WTC11 (cell line): Measurements from ENCODE around the gene SULT1A2.
"Not testable (repeated sequence)": the region's sequence is repeated elsewhere in the genome, so short reads cannot be mapped to it uniquely, and the experiment has no call there.

Experiments used
- CREB1 ChIP-seq: sonication (generic); formaldehyde crosslinking; IDR thresholded peaks from 2 replicates; pipeline ENCODE4 v1.8.0; 2023; ENCODE audit warnings: mild to moderate bottlenecking, missing genetic modification reagents
- CTCF ChIP-seq: fragments of 200-600 bp; IDR thresholded peaks from 2 replicates; pipeline ENCODE4 v1.8.0; 2022; ENCODE audit warnings: antibody characterized with exemption
- FOXP1 ChIP-seq: sonication (generic); formaldehyde crosslinking; IDR thresholded peaks from 2 replicates; pipeline ENCODE4 v1.8.0; 2022; ENCODE audit warnings: missing genetic modification reagents, mild to moderate bottlenecking, moderate library complexity, borderline replicate concordance
- IRF2 ChIP-seq: sonication (generic); formaldehyde crosslinking; IDR thresholded peaks from 2 replicates; pipeline ENCODE4 v1.8.0; 2022; ENCODE audit warnings: low read depth, missing genetic modification reagents, borderline replicate concordance
- NR1H2 ChIP-seq: sonication (generic); formaldehyde crosslinking; IDR thresholded peaks from 2 replicates; pipeline ENCODE4 v1.9.0; 2021; ENCODE audit warnings: mild to moderate bottlenecking, moderate library complexity, missing genetic modification reagents
- TF ChIP-seq, protein P1 (sequence below): fragments of 250-450 bp; sonication (Bioruptor Pico); IDR thresholded peaks from 2 replicates; pipeline ENCODE4 v2.1.2; 2022; ENCODE audit warnings: mild to moderate bottlenecking, moderate library complexity

DNA sequence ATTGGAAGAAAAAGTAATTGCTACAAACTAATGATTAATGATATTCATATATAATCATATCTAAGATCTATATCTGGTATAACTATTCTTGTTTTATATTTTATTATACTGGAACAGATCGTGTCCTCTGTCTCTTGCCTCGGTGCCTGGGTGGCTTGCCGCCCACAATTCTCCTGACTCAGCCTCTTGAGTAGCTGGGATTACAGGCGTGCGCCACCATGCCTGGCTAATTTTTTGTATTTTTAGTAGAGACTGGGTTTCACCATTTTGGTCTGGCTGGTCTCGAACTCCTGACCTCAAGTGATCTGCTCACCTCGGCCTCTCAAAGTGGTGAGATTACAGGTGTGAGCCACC, 19.4 kb upstream of the SULT1A2 start:
- TF ChIP-seq IRF2 (CRISPR knock-in tag); CTCF; CREB1 (CRISPR knock-in tag); NR1H2 (CRISPR knock-in tag); FOXP1: not testable (repeated sequence)
- TF ChIP-seq, protein P1, sequence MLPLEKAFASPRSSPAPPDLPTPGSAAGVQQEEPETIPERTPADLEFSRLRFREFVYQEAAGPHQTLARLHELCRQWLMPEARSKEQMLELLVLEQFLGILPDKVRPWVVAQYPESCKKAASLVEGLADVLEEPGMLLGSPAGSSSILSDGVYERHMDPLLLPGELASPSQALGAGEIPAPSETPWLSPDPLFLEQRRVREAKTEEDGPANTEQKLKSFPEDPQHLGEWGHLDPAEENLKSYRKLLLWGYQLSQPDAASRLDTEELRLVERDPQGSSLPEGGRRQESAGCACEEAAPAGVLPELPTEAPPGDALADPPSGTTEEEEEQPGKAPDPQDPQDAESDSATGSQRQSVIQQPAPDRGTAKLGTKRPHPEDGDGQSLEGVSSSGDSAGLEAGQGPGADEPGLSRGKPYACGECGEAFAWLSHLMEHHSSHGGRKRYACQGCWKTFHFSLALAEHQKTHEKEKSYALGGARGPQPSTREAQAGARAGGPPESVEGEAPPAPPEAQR: not testable (repeated sequence)
